ENCODE measurements around the gene COMMD1. TPM values are rescaled to one million over a fixed set of nuclear protein-coding genes. Genes with fewer than 3 reads are reported as not detected.
A peak's percentile ranks its signal among the peaks of the same experiment; 100 is the strongest.
"Not testable (repeated sequence)": the region's sequence is repeated elsewhere in the genome, so short reads cannot be mapped to it uniquely, and the experiment has no call there.

COMMD1 gene
- total RNA-seq: 10 to 100 TPM; 21.5 to 23.9 TPM

DNA sequence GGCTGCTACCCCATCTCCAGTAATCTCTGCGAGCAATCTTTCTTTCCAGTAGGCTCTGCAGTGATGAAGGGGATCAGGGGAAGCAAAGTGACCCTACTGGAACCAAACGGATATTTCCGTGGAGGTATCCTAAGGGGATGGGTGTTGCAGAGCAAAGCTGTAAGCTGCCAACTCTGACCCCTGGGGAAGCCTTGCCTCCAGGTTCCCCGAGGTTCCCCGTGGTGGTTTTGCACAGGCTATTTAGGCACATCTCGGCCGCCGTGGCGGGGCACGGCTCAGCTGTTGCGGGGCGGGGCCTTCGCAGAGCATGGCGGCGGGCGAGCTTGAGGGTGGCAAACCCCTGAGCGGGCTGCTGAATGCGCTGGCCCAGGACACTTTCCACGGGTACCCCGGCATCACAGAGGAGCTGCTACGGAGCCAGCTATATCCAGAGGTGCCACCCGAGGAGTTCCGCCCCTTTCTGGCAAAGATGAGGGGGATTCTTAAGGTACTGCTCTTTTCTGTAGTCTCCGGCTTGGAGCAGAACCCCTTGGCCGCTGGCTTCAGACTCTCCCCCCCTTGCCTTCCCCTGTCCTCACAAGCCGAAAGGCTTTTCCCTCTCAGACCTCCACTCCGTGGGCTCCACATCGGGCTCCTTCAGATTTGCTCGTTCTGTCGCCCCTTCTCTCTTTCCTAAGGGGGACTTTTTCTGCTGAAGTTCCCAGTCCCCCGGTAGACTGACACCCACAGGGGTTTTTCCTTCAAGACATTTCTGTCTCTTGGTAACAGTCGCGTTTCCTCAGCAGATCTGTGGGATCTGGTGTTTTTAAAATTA is at the start of gene COMMD1:
Gene COMMD1, plus strand, starts transcription at position 303 of the 814 bp plus-strand sequence. Its CDS starts 5 bp downstream, at position 308.
- POLR2A ChIA-PET: interaction anchor here (1.0 kb wide), 2 partner anchors 51 to 368 kb away, joined by 3 to 4 read pairs; partner anchors contain the start of genes FAM161A and XPO1
- no peaks in the 10 kb centered on the region for H3K9me3 Mint-ChIP-seq
- peak; percentile 100 for ATAC-seq (ENCODE audit: low read depth)
- H3K4me1 Mint-ChIP-seq: peaks cover 14% of the 10 kb centered on the region
- no peaks in the 10 kb centered on the region for H3K36me3 Mint-ChIP-seq
- peak within 1 kb of the TSS; percentile 85 for H3K27ac Mint-ChIP-seq
- DNase-seq: peak; percentile 87
- no peaks in the 10 kb centered on the region for H3K27me3 Mint-ChIP-seq
- H3K4me3 Mint-ChIP-seq: peak within 1 kb of the TSS; percentile 98

DNA sequence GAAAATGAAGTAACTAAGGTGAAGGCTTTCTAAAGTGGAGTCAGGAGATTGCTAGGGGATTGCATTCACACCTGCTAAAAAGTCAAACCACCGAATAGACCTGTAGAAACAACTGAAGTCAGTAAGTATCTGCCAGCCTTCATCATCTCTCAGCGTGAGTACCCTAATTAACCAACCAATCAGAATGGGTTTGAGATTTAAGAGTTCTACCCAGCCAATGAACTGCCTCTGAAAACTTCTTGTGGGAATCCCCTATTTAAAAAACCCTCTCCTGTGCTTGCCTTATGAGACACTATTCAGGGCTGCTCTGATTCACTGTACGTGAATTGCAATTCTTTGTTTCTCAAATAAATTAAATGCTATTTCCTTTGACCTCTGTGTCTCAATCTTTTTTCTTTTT is 48.2 kb upstream of the COMMD1 start:
- peaks cover 21% of the 10 kb centered on the region for H3K4me1 Mint-ChIP-seq
- H3K27ac Mint-ChIP-seq: no peak overlapping the region
- H3K4me3 Mint-ChIP-seq: no peak overlapping the region
- peaks cover 14% of the 10 kb centered on the region for H3K36me3 Mint-ChIP-seq
- no peaks in the 10 kb centered on the region for H3K27me3 Mint-ChIP-seq
- no peak for DNase-seq
- no peaks in the 10 kb centered on the region for H3K9me3 Mint-ChIP-seq
- POLR2A ChIA-PET: no interaction called here
- ATAC-seq (ENCODE audit: low read depth): no peak

DNA sequence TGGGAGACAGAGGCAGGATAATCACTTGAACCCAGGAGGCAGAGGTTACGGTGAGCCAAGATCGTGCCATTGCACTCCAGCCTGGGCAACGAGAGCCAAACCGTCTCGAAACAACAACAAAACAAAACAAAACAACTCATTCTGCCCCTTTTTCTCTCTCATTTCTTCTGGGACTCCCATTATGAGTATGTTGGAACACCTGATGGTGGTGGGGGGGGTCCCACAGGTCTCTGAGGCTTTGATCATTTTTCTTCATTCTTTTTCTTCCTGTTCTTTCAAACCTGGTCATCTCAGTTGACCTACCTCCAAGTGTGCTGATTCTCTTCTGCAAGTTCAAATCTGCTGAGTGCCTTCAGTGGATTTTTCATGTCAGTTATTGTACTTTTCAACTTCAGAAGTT is 43.4 kb upstream of the COMMD1 start:
- ATAC-seq (ENCODE audit: low read depth) (no peak), DNase-seq (no peak)
- peaks cover 4% of the 10 kb centered on the region for H3K4me1 Mint-ChIP-seq
- H3K9me3 Mint-ChIP-seq: no peaks in the 10 kb centered on the region
- H3K36me3 Mint-ChIP-seq: peaks cover 41% of the 10 kb centered on the region
- POLR2A ChIA-PET: no interaction called here
- no peak overlapping the region for H3K4me3 Mint-ChIP-seq
- H3K27ac Mint-ChIP-seq: no peak overlapping the region
- H3K27me3 Mint-ChIP-seq: no peaks in the 10 kb centered on the region

GRCh38 chr2:61866482-61867089 is 38.9 kb upstream of the COMMD1 start:
- H3K27me3 Mint-ChIP-seq; H3K4me3 Mint-ChIP-seq; ATAC-seq (ENCODE audit: low read depth); H3K9me3 Mint-ChIP-seq; H3K4me1 Mint-ChIP-seq; DNase-seq; H3K27ac Mint-ChIP-seq: not testable (repeated sequence)
- POLR2A ChIA-PET: interaction anchor here (2.3 kb wide), 1 partner anchor 12 kb away, joined by 6 read pairs; no protein-coding TSS in a partner anchor
- H3K36me3 Mint-ChIP-seq: peaks cover 53% of the 10 kb centered on the region

GRCh38 chr2:61876400-61876799 is 29.1 kb upstream of the COMMD1 start:
- no peaks in the 10 kb centered on the region for H3K9me3 Mint-ChIP-seq
- H3K27ac Mint-ChIP-seq: no peak overlapping the region
- no peak overlapping the region for H3K4me3 Mint-ChIP-seq
- POLR2A ChIA-PET: no interaction called here
- DNase-seq (no peak), ATAC-seq (ENCODE audit: low read depth) (no peak)
- H3K4me1 Mint-ChIP-seq: peaks cover 2% of the 10 kb centered on the region
- H3K27me3 Mint-ChIP-seq: no peaks in the 10 kb centered on the region
- H3K36me3 Mint-ChIP-seq: peaks cover 34% of the 10 kb centered on the region

- H3K27me3 Mint-ChIP-seq: no peaks in the 10 kb centered on the region
- H3K27ac Mint-ChIP-seq: no peak overlapping the region
- no peak overlapping the region for H3K4me3 Mint-ChIP-seq
- ATAC-seq (ENCODE audit: low read depth) (no peak), DNase-seq (no peak)
- no peaks in the 10 kb centered on the region for H3K9me3 Mint-ChIP-seq
- H3K36me3 Mint-ChIP-seq: peaks cover 32% of the 10 kb centered on the region
- H3K4me1 Mint-ChIP-seq: peaks cover 2% of the 10 kb centered on the region
- POLR2A ChIA-PET: interaction anchor here (0.6 kb wide), 1 partner anchor 10 kb away, joined by 4 read pairs; no protein-coding TSS in a partner anchor
These were observed 27.8 kb upstream of the COMMD1 start for GRCh38 chr2:61877571-61878245.

GRCh38 chr2:61878761-61879160 is 26.7 kb upstream of the COMMD1 start:
- Mint-ChIP-seq H3K36me3 (peaks cover 34% of the 10 kb centered on the region), H3K27me3 (no peaks in the 10 kb centered on the region), H3K4me3 (no peak overlapping the region), H3K4me1 (peaks cover 2% of the 10 kb centered on the region), H3K9me3 (no peaks in the 10 kb centered on the region), H3K27ac (no peak overlapping the region)
- POLR2A ChIA-PET: no interaction called here
- ATAC-seq (ENCODE audit: low read depth) (no peak), DNase-seq (no peak)

- H3K27ac Mint-ChIP-seq; DNase-seq; H3K4me3 Mint-ChIP-seq; H3K27me3 Mint-ChIP-seq; POLR2A ChIA-PET; ATAC-seq (ENCODE audit: low read depth); H3K4me1 Mint-ChIP-seq; H3K9me3 Mint-ChIP-seq: not testable (repeated sequence)
- H3K36me3 Mint-ChIP-seq: peaks cover 30% of the 10 kb centered on the region
These were observed 26.1 kb upstream of the COMMD1 start for GRCh38 chr2:61879351-61879750.

GRCh38 chr2:61882850-61883249 is 22.6 kb upstream of the COMMD1 start:
- Mint-ChIP-seq H3K36me3 (peaks cover 24% of the 10 kb centered on the region), H3K27ac (no peak overlapping the region), H3K27me3 (no peaks in the 10 kb centered on the region), H3K4me3 (no peak overlapping the region), H3K9me3 (no peaks in the 10 kb centered on the region), H3K4me1 (peaks cover 20% of the 10 kb centered on the region)
- ATAC-seq (ENCODE audit: low read depth): no peak
- POLR2A ChIA-PET: no interaction called here
- no peak for DNase-seq

DNA sequence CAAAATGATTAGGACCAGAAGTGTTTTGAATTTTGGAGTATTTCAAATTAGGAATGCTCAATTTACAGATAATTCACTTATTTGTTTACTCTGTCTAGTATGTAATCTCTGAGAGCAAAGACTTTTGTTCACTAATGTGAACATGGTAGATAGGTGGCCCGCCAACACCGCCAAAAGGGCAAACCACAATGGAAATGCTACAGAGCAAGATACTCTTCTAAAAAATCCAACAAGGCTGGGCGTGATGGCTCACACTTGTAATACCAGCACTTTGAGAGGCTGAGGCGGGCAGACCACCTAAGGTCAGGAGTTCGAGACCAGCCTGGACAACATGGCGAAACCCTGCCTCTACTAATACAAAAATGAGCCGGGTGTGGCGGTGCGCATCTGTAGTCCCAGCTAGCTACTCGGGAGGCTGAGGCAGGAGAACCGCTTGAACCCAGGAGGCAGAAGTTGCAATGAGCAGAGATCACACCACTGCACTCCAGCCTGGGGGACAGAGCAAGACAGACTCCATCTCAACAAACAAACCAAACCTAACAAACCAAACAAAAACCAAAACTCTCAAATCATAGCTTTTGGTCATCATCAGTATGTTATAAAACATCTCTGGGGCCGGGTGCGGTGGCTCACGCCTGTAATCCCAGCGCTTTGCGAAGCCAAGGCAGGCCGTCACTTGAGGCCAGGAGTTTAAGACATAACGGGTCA is 19.4 kb upstream of the COMMD1 start:
- H3K27me3 Mint-ChIP-seq: no peaks in the 10 kb centered on the region
- no peak for DNase-seq

GRCh38 chr2:61887717-61888266 is 17.7 kb upstream of the COMMD1 start:
- POLR2A ChIA-PET: interaction anchor here (0.7 to 1.3 kb wide), 2 partner anchors 34 to 1701 kb away, joined by 3 read pairs; partner anchors contain the start of genes FAM161A and WDPCP
- Mint-ChIP-seq H3K4me3 (peak overlapping the region; percentile 98), H3K4me1 (peaks cover 20% of the 10 kb centered on the region), H3K9me3 (no peaks in the 10 kb centered on the region), H3K27ac (peak overlapping the region; percentile 98), H3K27me3 (no peaks in the 10 kb centered on the region), H3K36me3 (peaks cover 15% of the 10 kb centered on the region)
- ATAC-seq (ENCODE audit: low read depth) (peak; percentile 3), DNase-seq (no peak)

More for the DNA sequence above, 19.4 kb upstream of the COMMD1 start:
- Mint-ChIP-seq H3K27ac (peak overlapping the region; percentile 21), H3K4me1 (peaks cover 20% of the 10 kb centered on the region), H3K9me3 (no peaks in the 10 kb centered on the region), H3K36me3 (peaks cover 17% of the 10 kb centered on the region), H3K4me3 (peak overlapping the region; percentile 98)
- no peak for ATAC-seq (ENCODE audit: low read depth)
- POLR2A ChIA-PET: interaction anchor here (0.6 kb wide), 1 partner anchor 413 kb away, joined by 4 read pairs; no protein-coding TSS in a partner anchor

- H3K36me3 Mint-ChIP-seq: peaks cover 15% of the 10 kb centered on the region
- H3K4me1 Mint-ChIP-seq: peaks cover 20% of the 10 kb centered on the region
- no peaks in the 10 kb centered on the region for H3K27me3 Mint-ChIP-seq
- H3K4me3 Mint-ChIP-seq: peak within 1 kb of the TSS; percentile 98
- no peaks in the 10 kb centered on the region for H3K9me3 Mint-ChIP-seq
- peak within 1 kb of the TSS; percentile 98 for H3K27ac Mint-ChIP-seq
- POLR2A ChIA-PET: interaction anchor here (0.7 to 1.3 kb wide), 2 partner anchors 35 to 1700 kb away, joined by 3 read pairs; partner anchors contain the start of genes FAM161A and WDPCP
- ATAC-seq (ENCODE audit: low read depth): peak; percentile 86
- peak; percentile 98 for DNase-seq
These were observed 17.0 kb upstream of the COMMD1 start, which contains the start of gene CCT4 for GRCh38 chr2:61888267-61889055. TSS of gene CCT4 (minus strand) at chr2:61888656. CDS start at chr2:61888507, 149 bp downstream.
